Loucy (cell line): Measurements from ENCODE around the gene UCK2.

Experiments
- H2AFZ ChIP-seq: fragments of 200-600 bp; sonication (generic); 2 replicates; pipeline ENCODE4 v1.6.0; 2016; ENCODE audit warnings: antibody characterized with exemption, mild to moderate bottlenecking, low read length, moderate library complexity
- H3F3A ChIP-seq: fragments of 200-600 bp; 2 replicates; pipeline ENCODE4 v1.6.0; 2016; ENCODE audit warnings: antibody characterized with exemption, low read depth, mild to moderate bottlenecking
- H3K27me3 ChIP-seq: fragments of 200-600 bp; sonication (generic); 2 replicates; pipeline ENCODE4 v1.6.1; 2014; ENCODE audit warnings: low read length, mild to moderate bottlenecking; ENCODE audit not compliant: insufficient read depth, poor library complexity, severe bottlenecking
- H3K36me3 ChIP-seq: fragments of 200-600 bp; sonication (generic); 2 replicates; pipeline ENCODE4 v1.6.1; 2016; ENCODE audit warnings: low read length; ENCODE audit not compliant: insufficient read depth
- H3K4me1 ChIP-seq: fragments of 200-600 bp; sonication (generic); 2 replicates; pipeline ENCODE4 v1.5.1; 2014; ENCODE audit warnings: low read length, mild to moderate bottlenecking; ENCODE audit not compliant: insufficient read depth, poor library complexity, severe bottlenecking
- H3K4me2 ChIP-seq: fragments of 200-600 bp; sonication (generic); 2 replicates; pipeline ENCODE4 v1.6.0; 2014; ENCODE audit warnings: antibody characterized with exemption, low read length, low read depth, mild to moderate bottlenecking; ENCODE audit not compliant: poor library complexity, severe bottlenecking
- H3K4me3 ChIP-seq: fragments of 200-600 bp; sonication (generic); 2 replicates; pipeline ENCODE4 v1.5.1; 2014; ENCODE audit warnings: low read length, mild to moderate bottlenecking, mixed read lengths; ENCODE audit not compliant: poor library complexity, severe bottlenecking
- H3K79me2 ChIP-seq: fragments of 200-600 bp; sonication (generic); 2 replicates; pipeline ENCODE4 v1.6.1; 2014; ENCODE audit warnings: low read length; ENCODE audit not compliant: insufficient read depth
- H3K9ac ChIP-seq: fragments of 200-600 bp; sonication (generic); 2 replicates; pipeline ENCODE4 v1.6.0; 2014; ENCODE audit warnings: mild to moderate bottlenecking, low read depth, low read length, moderate library complexity; ENCODE audit not compliant: poor library complexity, severe bottlenecking
- H3K9me2 ChIP-seq: fragments of 200-600 bp; sonication (generic); replicated peaks from 2 replicates; pipeline ENCODE4 v1.6.1; 2016; ENCODE audit warnings: low read depth, low read length, mixed read lengths
- H3K9me3 ChIP-seq: fragments of 200-600 bp; sonication (generic); 2 replicates; pipeline ENCODE4 v1.6.1; 2014; ENCODE audit warnings: mild to moderate bottlenecking, antibody characterized with exemption, low read length, low read depth; ENCODE audit not compliant: insufficient read depth
- H4K20me1 ChIP-seq: fragments of 200-600 bp; sonication (generic); 2 replicates; pipeline ENCODE4 v1.6.0; 2014; ENCODE audit warnings: antibody characterized with exemption, low read length, mild to moderate bottlenecking; ENCODE audit not compliant: insufficient read depth, poor library complexity, severe bottlenecking
- EZH2phosphoT487 ChIP-seq: fragments of 200-600 bp; IDR thresholded peaks from 2 replicates; pipeline ENCODE4 v1.6.1; 2018; ENCODE audit warnings: antibody characterized with exemption, mild to moderate bottlenecking, moderate library complexity, borderline replicate concordance
- TF ChIP-seq, protein P1 (sequence below): fragments of 200-600 bp; sonication (generic); conservative IDR thresholded peaks from 2 replicates; pipeline ENCODE4 v1.5.1; 2014; ENCODE audit warnings: mild to moderate bottlenecking, antibody characterized with exemption, low read length

Gene UCK2

DNA sequence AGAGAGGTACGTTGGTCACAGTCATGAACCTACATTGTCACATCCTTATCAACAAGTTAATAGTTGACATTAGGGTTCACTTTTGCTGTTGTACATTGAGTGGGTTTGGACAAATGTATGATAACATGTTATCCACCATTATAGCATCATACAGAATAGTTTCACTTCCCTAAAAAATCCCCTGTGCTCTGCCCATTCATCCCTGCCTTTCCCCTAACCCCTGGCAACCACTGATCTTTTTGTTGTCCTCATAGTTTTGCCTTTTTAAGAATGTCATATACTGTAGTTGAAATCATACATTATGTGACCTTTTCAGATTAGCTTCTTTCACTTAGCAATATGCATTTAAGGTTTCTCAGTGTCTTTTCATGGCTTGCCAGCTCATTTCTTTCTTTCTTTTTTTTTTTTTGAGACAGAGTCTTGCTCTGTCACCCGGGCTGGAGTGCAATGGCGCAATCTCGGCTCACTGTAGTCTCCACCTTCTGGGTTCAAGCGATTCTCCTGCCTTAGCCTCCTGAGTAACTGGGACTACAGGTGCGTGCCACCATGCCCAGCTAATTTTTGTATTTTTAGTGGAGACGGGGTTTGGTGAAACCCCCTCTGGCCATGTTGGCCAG lies 50.6 kb downstream of the UCK2 start:
- no peak overlapping the region for H3K4me2 ChIP-seq
- no peak overlapping the region for H3K4me3 ChIP-seq
- no peak overlapping the region for H3K9ac ChIP-seq
- H2AFZ ChIP-seq = no peak overlapping the region
- H3K4me1 ChIP-seq = peaks cover 50% of the 10 kb centered on the region
- no peaks in the 10 kb centered on the region for H3K27me3 ChIP-seq
- H3K36me3 ChIP-seq = peaks cover 16% of the 10 kb centered on the region; the same call in 1 of the 2 replicates
- 0 out of 2 replicates have a peak, but pooled peaks cover 9% of the 10 kb centered on the region for H3K9me3 ChIP-seq
- TF ChIP-seq, protein P1, sequence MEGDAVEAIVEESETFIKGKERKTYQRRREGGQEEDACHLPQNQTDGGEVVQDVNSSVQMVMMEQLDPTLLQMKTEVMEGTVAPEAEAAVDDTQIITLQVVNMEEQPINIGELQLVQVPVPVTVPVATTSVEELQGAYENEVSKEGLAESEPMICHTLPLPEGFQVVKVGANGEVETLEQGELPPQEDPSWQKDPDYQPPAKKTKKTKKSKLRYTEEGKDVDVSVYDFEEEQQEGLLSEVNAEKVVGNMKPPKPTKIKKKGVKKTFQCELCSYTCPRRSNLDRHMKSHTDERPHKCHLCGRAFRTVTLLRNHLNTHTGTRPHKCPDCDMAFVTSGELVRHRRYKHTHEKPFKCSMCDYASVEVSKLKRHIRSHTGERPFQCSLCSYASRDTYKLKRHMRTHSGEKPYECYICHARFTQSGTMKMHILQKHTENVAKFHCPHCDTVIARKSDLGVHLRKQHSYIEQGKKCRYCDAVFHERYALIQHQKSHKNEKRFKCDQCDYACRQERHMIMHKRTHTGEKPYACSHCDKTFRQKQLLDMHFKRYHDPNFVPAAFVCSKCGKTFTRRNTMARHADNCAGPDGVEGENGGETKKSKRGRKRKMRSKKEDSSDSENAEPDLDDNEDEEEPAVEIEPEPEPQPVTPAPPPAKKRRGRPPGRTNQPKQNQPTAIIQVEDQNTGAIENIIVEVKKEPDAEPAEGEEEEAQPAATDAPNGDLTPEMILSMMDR = no peak
- TF ChIP-seq EZH2phosphoT487 = no peak
- peaks cover 90% of the 10 kb centered on the region for H4K20me1 ChIP-seq
- no peaks in the 10 kb centered on the region for H3F3A ChIP-seq
- no peaks in the 10 kb centered on the region for H3K9me2 ChIP-seq
- peaks cover 100% of the 10 kb centered on the region for H3K79me2 ChIP-seq

DNA sequence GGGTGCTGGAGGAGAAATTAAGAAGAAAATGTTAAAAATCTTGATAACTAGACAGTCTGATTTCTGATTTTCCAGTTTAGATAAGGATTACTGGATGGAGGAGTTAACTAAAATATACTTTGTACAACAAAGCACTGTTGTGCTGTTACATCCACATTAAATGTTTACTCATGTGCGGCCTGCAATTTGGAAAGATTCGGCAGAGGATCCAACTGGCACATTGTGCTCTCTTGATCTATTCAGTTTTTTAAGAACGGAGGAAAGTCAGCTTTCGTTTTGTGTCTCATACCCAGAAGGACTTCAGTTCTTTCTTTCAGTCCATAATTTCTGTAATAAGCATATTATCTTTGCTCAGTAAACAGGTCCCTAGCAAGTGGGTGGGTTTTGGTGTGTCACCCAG lies 52.5 kb downstream of the UCK2 start:
- H3K4me1 ChIP-seq = peaks cover 31% of the 10 kb centered on the region
- TF ChIP-seq, protein P1 = no peak
- TF ChIP-seq EZH2phosphoT487 = no peak

DNA sequence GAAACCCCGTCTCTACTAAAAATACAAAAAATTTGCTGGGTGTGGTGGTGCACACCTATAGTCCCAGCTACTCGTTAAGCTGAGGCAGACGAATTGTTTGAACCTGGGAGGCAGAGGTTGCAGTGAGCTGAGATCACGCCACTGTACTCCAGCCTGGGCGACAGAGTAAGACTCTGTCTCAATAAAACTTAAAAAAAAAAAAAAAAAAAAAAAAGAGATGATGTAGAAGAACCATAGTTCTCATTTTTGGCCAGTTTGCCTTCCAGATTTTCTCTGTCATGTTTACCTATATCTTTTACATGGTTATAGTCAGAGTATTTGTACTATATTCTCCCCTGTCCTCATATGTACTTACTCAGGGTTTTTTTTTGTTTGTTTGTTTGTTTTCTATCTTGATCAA lies 53.6 kb downstream of the UCK2 start:
- Histone ChIP-seq H3K4me3 (no peak overlapping the region), H2AFZ (no peak overlapping the region), H3K9ac (no peak overlapping the region), H3K4me2 (no peak overlapping the region), H3F3A (no peaks in the 10 kb centered on the region), H3K79me2 (peaks cover 100% of the 10 kb centered on the region), H3K4me1 (peaks cover 21% of the 10 kb centered on the region), H3K9me2 (no peaks in the 10 kb centered on the region), H4K20me1 (peaks cover 91% of the 10 kb centered on the region), H3K27me3 (no peaks in the 10 kb centered on the region), H3K36me3 (peaks cover 16% of the 10 kb centered on the region; the same call in 1 of the 2 replicates), H3K9me3 (0 out of 2 replicates have a peak, but pooled peaks cover 9% of the 10 kb centered on the region)
- TF ChIP-seq, protein P1 = no peak
- no peak for TF ChIP-seq EZH2phosphoT487

More for the DNA sequence above, 52.5 kb downstream of the UCK2 start:
- Histone ChIP-seq H3K79me2 (peaks cover 100% of the 10 kb centered on the region), H3K9me2 (no peaks in the 10 kb centered on the region), H3F3A (no peaks in the 10 kb centered on the region), H3K9ac (no peak overlapping the region), H3K9me3 (0 out of 2 replicates have a peak, but pooled peaks cover 9% of the 10 kb centered on the region), H3K27me3 (no peaks in the 10 kb centered on the region), H3K4me3 (no peak overlapping the region), H3K4me2 (no peak overlapping the region), H3K36me3 (peaks cover 16% of the 10 kb centered on the region; the same call in 1 of the 2 replicates), H2AFZ (no peak overlapping the region), H4K20me1 (peaks cover 91% of the 10 kb centered on the region)
